ENCODE results near the gene APBA3. TPM values are rescaled to one million over a fixed set of nuclear protein-coding genes. Genes with fewer than 3 reads are reported as not detected.

APBA3 gene
- polyA plus RNA-seq, 1 donor (not counting 4 experiments of a cell fraction or from before 2014, with no cell fraction given) = 6.7 TPM

DNA sequence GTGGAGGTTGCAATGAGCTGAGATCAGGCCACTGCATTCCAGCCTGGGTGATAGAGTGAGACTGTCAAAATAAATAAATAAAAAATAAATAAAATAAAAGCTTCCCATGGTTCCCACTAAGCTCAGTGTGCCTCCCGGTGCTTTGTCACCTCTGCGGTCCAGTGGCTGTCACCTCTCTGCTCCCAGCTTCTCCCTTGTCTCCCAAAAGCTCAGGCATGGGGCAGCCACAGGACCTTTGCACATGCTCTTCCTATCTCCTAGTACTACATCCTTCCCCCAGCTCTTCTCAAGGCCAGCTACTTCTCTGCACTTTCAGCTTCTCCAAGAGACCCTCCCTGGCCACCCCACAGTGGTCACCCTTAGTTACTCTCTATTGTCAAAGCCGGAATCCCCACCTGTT, 32.3 kb upstream of the APBA3 start:
- no peaks in the 10 kb centered on the region for H3K36me3 ChIP-seq (ENCODE audit: control insufficient read depth in 2 of 2, extremely low read depth in 1 of 2, insufficient read depth in 2 of 2, low read length in 2 of 2)
- H3K27ac ChIP-seq (ENCODE audit: control insufficient read depth, insufficient read depth, low read length) = no peak overlapping the region
- no peak overlapping the region for H3K4me2 ChIP-seq (ENCODE audit: control insufficient read depth, extremely low read depth, insufficient read depth, low read depth, low read length)
- dilution Hi-C loops (cut with MboI; ENCODE audit: extremely low pct_ligation_motif_present, low sequenced_read_pairs) = no loop called here
- H3K79me2 ChIP-seq (ENCODE audit: control insufficient read depth, insufficient read depth, low read length) = no peaks in the 10 kb centered on the region
- no peak overlapping the region for H3K4me3 ChIP-seq (ENCODE audit: control insufficient read depth in 2 of 3, extremely low read depth in 1 of 3, insufficient read depth in 2 of 3, low read depth in 1 of 3, low read length in 3 of 3)
- H3K9me3 ChIP-seq (ENCODE audit: control insufficient read depth, low read depth, low read length) = peaks cover 2% of the 10 kb centered on the region
- DNase-seq (ENCODE audit: low read depth, low spot score) = no peak
- H3K27me3 ChIP-seq (ENCODE audit: control insufficient read depth, extremely low read depth, insufficient read depth, low read length) = peaks cover 14% of the 10 kb centered on the region
- no peaks in the 10 kb centered on the region for H3K9me1 ChIP-seq (ENCODE audit: control insufficient read depth, extremely low read depth, insufficient read depth, low read length)
- FAIRE-seq = no peak
- no peak for TF ChIP-seq EZH2 (IDR thresholded peaks at IDR 0.05; ENCODE audit: low read length)
- no peaks in the 10 kb centered on the region for H3K4me1 ChIP-seq (ENCODE audit: control insufficient read depth, extremely low read depth, insufficient read depth, low read length)
- H2AFZ ChIP-seq (ENCODE audit: control insufficient read depth, low read length) = no peak overlapping the region
- H3K9ac ChIP-seq (ENCODE audit: control insufficient read depth, extremely low read depth, insufficient read depth, low read length) = no peak overlapping the region
- H4K20me1 ChIP-seq (ENCODE audit: control insufficient read depth, extremely low read depth, insufficient read depth, low read length) = no peaks in the 10 kb centered on the region

DNA sequence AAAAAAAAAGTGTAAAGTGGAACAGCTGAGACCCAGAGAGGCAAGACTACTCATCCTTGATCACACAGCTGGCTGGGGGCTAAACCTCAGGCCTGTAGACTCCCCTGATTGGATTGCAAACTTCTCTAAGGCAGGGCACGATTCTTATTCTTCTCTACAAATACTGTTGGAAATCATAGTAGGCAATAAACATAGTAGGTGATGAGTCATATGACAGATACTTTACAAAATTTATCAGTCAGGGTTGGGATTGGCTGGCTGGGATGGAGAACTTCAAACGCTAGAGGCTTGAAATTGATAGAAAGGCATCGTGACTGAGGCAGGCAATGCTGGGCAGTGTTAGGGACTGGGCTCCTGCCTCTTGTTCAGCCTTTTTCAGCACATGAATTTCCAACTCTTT, 30.6 kb upstream of the APBA3 start:
- no peak overlapping the region for H3K9ac ChIP-seq (ENCODE audit: control insufficient read depth, extremely low read depth, insufficient read depth, low read length)
- no peaks in the 10 kb centered on the region for H3K79me2 ChIP-seq (ENCODE audit: control insufficient read depth, insufficient read depth, low read length)
- H3K4me2 ChIP-seq (ENCODE audit: control insufficient read depth, extremely low read depth, insufficient read depth, low read depth, low read length) = no peak overlapping the region
- H3K27me3 ChIP-seq (ENCODE audit: control insufficient read depth, extremely low read depth, insufficient read depth, low read length) = peaks cover 16% of the 10 kb centered on the region
- H3K9me3 ChIP-seq (ENCODE audit: control insufficient read depth, low read depth, low read length) = peaks cover 2% of the 10 kb centered on the region
- dilution Hi-C loops (cut with MboI; ENCODE audit: extremely low pct_ligation_motif_present, low sequenced_read_pairs) = no loop called here
- H4K20me1 ChIP-seq (ENCODE audit: control insufficient read depth, extremely low read depth, insufficient read depth, low read length) = no peaks in the 10 kb centered on the region
- H3K9me1 ChIP-seq (ENCODE audit: control insufficient read depth, extremely low read depth, insufficient read depth, low read length) = no peaks in the 10 kb centered on the region
- no peak overlapping the region for H2AFZ ChIP-seq (ENCODE audit: control insufficient read depth, low read length)
- H3K36me3 ChIP-seq (ENCODE audit: control insufficient read depth in 2 of 2, extremely low read depth in 1 of 2, insufficient read depth in 2 of 2, low read length in 2 of 2) = no peaks in the 10 kb centered on the region
- no peak overlapping the region for H3K4me3 ChIP-seq (ENCODE audit: control insufficient read depth in 2 of 3, extremely low read depth in 1 of 3, insufficient read depth in 2 of 3, low read depth in 1 of 3, low read length in 3 of 3)
- FAIRE-seq = no peak
- H3K4me1 ChIP-seq (ENCODE audit: control insufficient read depth, extremely low read depth, insufficient read depth, low read length) = no peaks in the 10 kb centered on the region
- no peak overlapping the region for H3K27ac ChIP-seq (ENCODE audit: control insufficient read depth, insufficient read depth, low read length)
- TF ChIP-seq, protein P1, sequence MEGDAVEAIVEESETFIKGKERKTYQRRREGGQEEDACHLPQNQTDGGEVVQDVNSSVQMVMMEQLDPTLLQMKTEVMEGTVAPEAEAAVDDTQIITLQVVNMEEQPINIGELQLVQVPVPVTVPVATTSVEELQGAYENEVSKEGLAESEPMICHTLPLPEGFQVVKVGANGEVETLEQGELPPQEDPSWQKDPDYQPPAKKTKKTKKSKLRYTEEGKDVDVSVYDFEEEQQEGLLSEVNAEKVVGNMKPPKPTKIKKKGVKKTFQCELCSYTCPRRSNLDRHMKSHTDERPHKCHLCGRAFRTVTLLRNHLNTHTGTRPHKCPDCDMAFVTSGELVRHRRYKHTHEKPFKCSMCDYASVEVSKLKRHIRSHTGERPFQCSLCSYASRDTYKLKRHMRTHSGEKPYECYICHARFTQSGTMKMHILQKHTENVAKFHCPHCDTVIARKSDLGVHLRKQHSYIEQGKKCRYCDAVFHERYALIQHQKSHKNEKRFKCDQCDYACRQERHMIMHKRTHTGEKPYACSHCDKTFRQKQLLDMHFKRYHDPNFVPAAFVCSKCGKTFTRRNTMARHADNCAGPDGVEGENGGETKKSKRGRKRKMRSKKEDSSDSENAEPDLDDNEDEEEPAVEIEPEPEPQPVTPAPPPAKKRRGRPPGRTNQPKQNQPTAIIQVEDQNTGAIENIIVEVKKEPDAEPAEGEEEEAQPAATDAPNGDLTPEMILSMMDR (optimal IDR thresholded peaks at IDR 0.05 in 1 of 3, IDR thresholded peaks at IDR 0.05 in 1 of 3, conservative IDR thresholded peaks at IDR 0.05 in 1 of 3; ENCODE audit: extremely low read depth in 1 of 3, insufficient read depth in 2 of 3, low read length in 3 of 3) = no peak
- TF ChIP-seq EZH2 (IDR thresholded peaks at IDR 0.05; ENCODE audit: low read length) = no peak
- DNase-seq (ENCODE audit: low read depth, low spot score) = no peak

DNA sequence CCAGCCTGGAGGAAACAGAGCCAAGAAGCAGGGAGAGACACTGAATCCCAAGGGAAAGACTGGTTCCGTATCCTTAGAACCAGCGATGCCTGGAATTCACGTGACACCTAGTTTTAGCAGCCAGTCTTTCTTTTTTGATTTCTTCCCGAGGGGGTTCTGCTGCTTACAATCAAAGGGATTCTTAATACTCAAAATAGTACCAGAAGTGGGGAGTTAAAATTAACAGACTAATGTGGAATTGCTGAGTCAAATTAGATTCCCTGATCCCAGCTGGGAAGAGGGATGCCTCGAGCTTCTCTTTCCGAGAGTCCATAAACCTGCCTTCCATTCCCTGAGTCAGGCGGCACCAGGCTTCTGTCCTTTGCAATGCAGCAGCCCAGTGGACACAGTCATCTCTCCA, 29.4 kb upstream of the APBA3 start:
- H3K9ac ChIP-seq (ENCODE audit: control insufficient read depth, extremely low read depth, insufficient read depth, low read length) = no peak overlapping the region
- H3K4me1 ChIP-seq (ENCODE audit: control insufficient read depth, extremely low read depth, insufficient read depth, low read length) = no peaks in the 10 kb centered on the region
- no peak for FAIRE-seq
- H3K36me3 ChIP-seq (ENCODE audit: control insufficient read depth in 2 of 2, extremely low read depth in 1 of 2, insufficient read depth in 2 of 2, low read length in 2 of 2) = no peaks in the 10 kb centered on the region
- DNase-seq (ENCODE audit: low read depth, low spot score) = no peak
- dilution Hi-C loops (cut with MboI; ENCODE audit: extremely low pct_ligation_motif_present, low sequenced_read_pairs) = no loop called here
- H2AFZ ChIP-seq (ENCODE audit: control insufficient read depth, low read length) = no peak overlapping the region
- H3K79me2 ChIP-seq (ENCODE audit: control insufficient read depth, insufficient read depth, low read length) = no peaks in the 10 kb centered on the region
- no peaks in the 10 kb centered on the region for H4K20me1 ChIP-seq (ENCODE audit: control insufficient read depth, extremely low read depth, insufficient read depth, low read length)
- H3K4me2 ChIP-seq (ENCODE audit: control insufficient read depth, extremely low read depth, insufficient read depth, low read depth, low read length) = no peak overlapping the region
- TF ChIP-seq EZH2 (IDR thresholded peaks at IDR 0.05; ENCODE audit: low read length) = no peak
- TF ChIP-seq, protein P1 (optimal IDR thresholded peaks at IDR 0.05 in 1 of 3, IDR thresholded peaks at IDR 0.05 in 1 of 3, conservative IDR thresholded peaks at IDR 0.05 in 1 of 3; ENCODE audit: extremely low read depth in 1 of 3, insufficient read depth in 2 of 3, low read length in 3 of 3) = no peak
- peaks cover 24% of the 10 kb centered on the region for H3K27me3 ChIP-seq (ENCODE audit: control insufficient read depth, extremely low read depth, insufficient read depth, low read length)
- no peaks in the 10 kb centered on the region for H3K9me1 ChIP-seq (ENCODE audit: control insufficient read depth, extremely low read depth, insufficient read depth, low read length)
- H3K9me3 ChIP-seq (ENCODE audit: control insufficient read depth, low read depth, low read length) = no peaks in the 10 kb centered on the region
- no peak overlapping the region for H3K4me3 ChIP-seq (ENCODE audit: control insufficient read depth in 2 of 3, extremely low read depth in 1 of 3, insufficient read depth in 2 of 3, low read depth in 1 of 3, low read length in 3 of 3)
- H3K27ac ChIP-seq (ENCODE audit: control insufficient read depth, insufficient read depth, low read length) = no peak overlapping the region
